ENCODE measurements around the gene DDX1. TPM values are rescaled to one million over a fixed set of nuclear protein-coding genes. Genes with fewer than 3 reads are reported as not detected.
"Not testable (repeated sequence)": the region's sequence is repeated elsewhere in the genome, so short reads cannot be mapped to it uniquely, and the experiment has no call there.

The DDX1 gene
- total RNA-seq, 1 experiment from 2014 or later = 120 TPM

DNA sequence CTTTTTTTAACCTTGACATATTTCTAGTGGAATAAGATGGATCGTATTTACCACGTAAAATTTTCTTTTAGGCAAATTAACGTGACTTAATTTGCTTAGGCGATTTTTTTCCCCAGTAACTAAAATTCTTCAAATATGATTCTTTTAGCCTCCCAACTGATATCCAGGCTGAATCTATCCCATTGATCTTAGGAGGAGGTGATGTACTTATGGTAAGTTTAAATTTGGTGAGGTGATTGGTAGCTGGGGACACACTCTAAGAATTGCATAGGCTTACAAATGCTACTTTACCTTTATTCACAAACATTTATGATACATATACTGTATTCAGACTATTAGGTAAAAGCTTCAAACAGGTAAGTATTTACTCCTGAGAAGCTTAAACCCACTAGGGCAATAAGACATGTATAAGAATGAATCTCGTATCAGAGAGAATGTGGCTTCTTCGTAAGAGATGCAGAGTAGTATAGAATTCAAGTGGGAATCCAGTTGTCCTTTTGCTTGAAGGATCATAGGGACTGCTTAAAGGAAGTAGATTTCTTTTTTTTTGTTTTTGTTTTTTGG is 3.8 kb downstream of the DDX1 start:
- DNase-seq (ENCODE audit: low spot score) = no peak

DNA sequence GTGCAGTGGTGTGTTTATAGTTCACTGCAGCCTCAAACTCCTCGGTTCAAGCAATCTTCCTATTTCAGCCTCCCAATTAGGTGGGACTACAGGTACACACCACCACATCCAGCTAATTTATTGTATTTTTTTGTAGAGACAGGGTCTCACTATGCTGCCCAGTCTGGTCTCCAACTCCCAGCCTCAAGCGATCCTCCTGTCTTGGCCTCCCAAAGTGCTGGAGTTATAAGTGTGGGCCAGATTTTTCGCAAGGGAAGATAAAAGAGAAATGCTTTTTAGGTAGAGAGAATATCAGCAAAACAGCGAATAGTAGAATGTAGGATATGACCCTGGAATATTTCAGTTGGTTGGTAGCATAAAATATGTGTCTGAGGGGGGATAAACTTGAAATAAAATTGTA is 4.3 kb downstream of the DDX1 start:
- DNase-seq (ENCODE audit: low spot score) = no peak

DNA sequence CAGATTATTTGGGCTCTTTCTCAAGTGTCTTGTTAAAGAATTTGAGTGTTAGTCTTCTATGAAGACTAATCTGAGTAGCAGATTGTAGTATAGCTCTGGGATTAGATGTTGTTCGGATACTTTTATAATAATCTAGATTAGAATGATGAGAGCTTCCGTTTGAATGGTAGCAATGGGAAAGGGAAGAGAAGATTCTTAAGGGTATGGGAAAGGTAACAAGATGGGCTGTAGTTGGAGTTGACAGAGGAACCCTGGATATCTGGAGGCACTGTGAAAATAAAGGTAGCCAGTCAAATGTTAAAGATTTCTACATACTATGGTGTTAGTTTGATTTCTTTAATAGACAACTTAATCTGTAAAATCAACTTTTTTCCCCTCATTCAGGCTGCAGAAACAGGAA is 4.7 kb downstream of the DDX1 start:
- no peak for DNase-seq (ENCODE audit: low spot score)

DNA sequence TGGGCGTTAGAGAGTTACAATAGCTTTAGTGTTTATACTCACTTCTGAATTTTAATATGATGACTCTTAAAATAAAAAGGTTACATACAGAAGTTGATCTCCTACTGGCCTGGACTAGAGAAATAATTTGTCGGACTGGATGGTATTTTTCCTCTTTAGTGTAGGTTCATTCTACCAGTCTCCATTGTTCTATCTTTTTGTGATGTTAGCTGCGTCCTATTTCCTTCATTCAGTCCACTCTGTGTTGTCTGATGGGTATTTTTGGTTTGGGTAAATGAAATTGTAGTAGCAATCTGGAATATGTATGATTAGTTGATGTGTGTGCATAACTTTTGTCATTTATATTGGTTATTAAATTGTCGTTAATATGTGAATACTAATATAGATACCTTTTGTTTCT is 5.3 kb downstream of the DDX1 start:
- DNase-seq (ENCODE audit: low spot score) = no peak

DNA sequence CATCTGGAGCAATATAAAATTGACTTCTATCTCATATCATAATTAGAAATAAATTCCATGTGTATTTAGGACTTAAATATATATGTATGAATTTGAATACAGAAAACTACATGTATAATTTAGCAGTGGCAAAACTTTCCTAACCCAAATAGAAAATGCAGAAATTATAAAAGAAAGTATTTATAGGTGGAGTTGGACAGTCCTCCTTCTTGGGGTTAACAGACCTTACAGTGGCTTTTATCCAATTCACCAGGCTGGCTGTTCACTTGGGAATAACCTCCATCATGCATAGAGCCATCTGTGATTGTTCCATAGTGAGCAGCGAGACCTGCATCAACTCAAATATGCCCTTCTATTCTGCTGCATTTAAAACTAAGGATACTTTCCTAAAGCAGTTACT is 8.3 kb downstream of the DDX1 start:
- DNase-seq (ENCODE audit: low spot score) = no peak

DNA sequence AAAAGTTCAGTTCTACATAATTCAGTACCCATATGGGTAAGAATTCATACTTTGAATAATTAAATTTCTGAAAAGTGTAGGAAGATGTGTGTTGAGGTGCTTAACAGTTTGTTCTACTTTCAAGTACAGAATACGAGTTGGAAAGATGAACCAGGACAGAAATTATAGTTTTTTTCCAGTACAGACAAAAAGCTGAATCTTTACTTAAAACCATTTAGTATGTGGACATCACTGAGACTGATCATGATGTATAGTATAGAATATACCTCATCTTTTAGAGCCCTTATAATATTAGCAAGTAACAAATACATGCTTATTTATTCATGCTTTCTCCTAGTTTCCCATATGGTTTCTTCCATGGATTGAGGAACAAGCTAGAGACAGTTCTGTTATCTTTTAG is 10.0 kb downstream of the DDX1 start:
- no peak for DNase-seq (ENCODE audit: low spot score)

DNA sequence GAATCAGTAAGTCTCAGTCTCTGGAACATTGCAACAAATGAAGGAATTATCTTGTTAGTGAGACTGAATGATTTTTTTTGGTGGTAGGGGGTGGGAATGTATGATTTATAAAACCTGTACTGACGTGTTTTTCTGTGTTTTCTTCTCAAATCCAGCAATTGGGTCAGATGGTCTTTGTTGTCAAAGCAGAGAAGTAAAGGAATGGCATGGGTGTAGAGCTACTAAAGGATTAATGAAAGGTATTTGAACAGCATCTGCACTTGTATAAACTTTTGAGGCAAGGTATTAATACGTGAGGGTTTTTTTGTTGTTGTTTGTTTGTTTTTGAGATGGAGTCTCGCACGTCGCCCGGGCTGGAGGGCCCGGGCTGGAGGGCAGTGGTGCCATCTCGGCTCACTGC is 10.7 kb downstream of the DDX1 start:
- DNase-seq (ENCODE audit: low spot score) = no peak

DNA sequence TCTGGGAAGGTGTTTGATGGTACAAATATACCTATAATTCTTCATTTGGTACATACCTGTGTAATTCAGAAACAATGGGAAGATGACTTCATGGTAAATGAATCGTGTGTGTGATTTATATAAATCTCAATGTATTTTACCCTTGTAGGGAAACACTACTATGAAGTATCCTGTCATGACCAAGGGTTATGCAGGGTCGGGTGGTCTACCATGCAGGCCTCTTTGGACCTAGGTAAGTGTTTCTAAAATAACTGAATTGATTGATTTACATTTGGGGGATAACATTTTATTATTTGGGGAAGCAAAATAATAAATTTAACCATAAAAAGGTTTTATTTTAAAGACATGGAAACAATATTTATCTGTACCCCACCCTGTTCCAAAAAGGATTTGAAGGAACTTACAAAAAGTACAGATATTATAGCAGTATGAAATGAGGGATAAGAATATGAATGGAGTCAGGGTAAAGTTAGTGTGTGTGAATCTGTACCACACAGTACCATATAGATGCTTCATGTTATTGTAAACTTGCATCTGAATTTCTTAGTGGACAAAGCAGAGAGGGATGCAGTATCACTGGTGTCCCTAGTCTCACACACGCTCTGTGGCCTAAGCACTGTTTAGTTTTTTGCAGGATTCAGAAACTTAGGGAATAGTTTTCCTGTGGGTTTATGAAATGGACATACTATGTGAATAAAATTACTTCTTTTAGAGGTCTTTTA is 11.5 kb downstream of the DDX1 start:
- DNase-seq (ENCODE audit: low spot score) = no peak

DNA sequence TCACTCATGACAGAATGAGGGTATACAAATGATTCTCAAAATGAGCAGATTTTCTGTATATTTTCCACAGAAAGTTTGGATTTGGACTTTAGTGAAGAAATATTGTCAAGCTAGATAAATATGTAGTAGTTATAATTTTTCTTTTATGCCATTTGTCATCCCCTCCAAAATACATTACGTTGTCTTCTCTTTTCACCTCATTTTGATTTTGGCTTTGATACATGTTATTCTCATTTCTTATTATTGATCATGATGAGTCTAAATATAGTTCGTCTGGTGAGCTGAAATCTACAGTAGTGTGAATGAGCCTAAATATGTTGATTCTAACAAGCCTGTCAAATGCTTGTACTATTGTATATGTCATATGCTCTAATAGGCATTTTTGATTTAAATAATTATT is 12.3 kb downstream of the DDX1 start:
- DNase-seq (ENCODE audit: low spot score) = no peak

DNA sequence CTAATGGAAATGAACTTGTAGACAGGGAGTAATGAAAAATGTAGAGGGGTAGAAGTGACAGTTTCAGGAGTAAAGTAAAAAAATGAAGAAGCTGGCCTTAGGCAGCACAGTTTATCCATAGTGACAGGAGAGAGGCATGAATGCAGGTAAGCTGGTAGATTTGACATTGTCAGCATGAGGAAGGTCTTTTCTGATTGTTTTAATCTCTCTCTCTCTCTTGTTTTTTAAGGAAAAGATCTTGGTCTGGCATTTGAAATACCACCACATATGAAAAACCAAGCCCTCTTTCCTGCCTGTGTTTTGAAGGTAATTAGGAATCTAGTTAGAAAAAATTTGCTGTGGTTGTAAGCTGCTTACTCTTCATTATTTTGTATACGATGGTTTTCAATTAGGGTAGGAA is 14.1 kb downstream of the DDX1 start:
- no peak for DNase-seq (ENCODE audit: low spot score)

DNA sequence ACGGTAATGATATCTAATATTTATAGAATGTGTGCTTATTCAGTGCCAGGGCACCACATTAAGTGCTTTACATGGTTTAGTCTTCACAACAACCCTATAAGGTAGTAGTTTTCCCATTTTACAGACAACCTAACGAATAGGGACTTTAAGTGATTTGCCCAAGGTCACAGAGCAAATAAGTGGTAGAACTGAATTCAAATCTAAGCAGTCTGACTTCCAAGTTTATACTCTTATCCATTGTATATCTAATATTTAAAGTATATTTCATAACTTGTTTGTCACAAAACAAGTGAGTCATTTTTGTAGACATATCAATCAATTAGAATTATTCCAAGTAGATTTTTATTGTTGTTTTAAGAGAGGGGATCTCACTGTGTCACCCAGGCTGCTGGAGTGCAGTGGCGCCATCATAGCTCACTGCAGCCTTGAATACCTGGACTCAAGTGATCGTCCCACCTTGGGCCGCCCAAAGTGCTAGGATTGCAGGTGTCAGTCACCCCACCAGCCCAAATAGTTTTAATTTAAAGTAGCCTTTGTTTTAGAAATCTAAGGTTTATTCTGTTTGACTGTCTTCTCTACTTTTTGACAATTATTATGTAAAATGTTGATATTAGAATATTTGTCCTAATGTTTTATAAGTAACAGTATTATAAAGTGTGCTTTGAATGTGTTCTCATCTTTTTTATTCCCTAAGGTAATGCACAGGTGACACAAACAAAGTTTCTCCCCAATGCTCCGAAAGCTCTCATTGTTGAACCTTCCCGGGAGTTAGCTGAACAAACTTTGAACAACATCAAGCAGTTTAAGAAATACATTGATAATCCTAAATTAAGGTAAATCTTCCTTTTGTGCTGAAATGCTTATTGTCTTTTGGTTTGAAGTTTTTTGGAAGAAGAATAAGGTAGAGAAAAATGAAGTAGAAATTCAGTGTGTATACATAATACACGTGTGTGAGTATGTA is 15.1 kb downstream of the DDX1 start:
- no peak for DNase-seq (ENCODE audit: low spot score)

DNA sequence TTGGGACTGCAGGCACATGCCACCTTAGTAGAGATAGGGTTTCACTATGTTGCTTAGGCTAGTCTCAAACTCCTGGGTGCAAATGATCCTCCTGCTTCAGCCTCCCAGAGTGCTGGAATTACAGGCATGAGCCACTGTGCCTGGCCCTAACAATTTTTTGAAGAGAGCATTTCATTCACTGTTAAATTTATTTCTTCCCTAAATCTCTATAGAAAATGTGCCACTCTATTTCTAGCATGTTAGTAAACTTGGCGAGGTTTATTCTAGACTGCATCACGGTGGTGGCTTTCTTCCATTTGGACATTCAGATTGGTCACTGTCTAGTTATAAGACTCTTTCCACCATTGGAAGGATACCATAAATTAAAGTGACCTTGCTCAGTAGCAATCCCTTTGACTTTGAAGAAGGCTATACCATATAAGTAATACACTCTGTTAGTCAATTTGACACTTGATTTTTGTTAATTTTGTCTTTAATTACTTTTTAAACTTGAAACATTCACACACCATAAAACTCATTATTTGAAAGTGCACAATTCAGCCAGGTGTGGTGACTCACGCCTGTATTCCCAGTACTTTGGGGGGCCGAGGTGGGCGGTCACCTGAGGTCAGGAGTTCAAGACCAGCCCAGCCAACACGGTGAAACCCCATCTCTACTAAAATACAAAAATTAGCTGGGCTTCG is 16.2 kb downstream of the DDX1 start:
- DNase-seq (ENCODE audit: low spot score) = no peak

DNA sequence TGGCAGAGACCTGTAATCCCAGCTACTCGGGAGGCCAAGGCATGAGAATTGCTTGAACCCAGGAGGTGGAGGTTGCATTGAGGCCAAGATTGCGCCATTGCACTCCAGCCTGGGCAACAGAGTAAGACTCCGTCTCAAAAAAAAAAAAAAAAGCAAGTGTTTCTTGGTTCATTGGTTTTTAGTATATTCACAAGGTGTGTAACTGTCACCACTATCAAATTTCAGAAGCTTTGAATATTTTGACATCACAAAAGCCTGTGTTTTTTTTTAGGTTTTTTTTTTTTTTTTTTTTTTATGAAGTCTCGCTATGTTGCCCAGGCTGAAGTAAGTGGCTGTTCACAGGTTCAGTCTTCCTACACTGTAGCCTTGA is 16.7 kb downstream of the DDX1 start:
- no peak for DNase-seq (ENCODE audit: low spot score)

DNA sequence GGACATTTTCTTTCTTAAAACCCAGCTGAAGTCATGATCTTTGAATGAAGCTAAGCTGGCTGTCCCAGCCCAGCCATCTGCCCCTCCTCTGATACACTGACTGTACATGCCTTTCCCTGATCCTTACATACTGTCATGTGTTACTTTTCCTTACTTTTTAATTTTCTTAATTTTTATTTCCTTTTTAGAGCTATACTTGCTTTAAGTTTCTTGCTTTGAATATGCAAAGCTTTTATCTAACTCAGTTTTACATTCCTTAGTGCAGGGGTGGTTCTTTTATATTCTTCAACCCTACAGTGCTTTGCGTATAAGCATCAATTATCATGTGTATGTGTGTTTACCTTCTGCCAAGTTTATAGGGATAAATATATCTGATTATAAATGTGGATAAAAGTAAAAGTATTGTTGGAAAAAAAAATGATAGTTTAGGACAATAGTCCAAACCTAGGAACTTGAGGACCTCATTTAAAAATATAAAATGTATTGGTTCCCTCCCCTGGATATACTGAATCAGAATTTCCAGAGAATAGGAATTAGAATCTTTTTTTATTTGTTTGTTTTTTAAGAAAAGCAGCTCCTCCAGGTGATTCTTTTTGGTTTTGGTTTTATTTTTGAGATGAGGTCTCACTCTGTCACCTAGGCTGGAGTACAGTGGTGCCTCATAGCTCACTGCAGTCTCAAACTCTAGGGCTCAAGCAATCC is 17.8 kb downstream of the DDX1 start:
- no peak for DNase-seq (ENCODE audit: low spot score)

DNA sequence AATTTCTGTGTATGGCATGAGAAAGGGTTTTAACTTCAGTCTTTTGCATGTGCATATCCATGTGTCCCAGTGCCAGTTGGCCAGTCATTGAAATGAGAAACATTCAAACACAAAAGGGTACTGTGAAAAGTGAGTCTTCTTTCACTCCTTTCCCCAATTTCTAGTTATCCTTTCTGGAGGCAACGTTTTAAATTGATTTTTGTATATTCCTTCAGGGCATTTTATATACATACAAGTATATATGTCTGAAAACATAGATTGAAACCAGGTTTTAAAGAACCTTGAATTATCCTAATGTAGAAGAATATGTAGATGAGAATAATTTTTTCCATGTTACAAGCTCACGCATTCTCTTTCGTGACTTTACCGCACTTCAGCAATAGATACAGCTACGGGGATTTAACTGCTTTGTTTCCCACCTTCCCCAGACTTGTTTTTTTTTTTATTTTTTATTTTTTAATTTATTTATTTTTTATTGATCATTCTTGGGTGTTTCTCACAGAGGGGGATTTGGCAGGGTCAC is 18.8 kb downstream of the DDX1 start:
- no peak for DNase-seq (ENCODE audit: low spot score)

DNA sequence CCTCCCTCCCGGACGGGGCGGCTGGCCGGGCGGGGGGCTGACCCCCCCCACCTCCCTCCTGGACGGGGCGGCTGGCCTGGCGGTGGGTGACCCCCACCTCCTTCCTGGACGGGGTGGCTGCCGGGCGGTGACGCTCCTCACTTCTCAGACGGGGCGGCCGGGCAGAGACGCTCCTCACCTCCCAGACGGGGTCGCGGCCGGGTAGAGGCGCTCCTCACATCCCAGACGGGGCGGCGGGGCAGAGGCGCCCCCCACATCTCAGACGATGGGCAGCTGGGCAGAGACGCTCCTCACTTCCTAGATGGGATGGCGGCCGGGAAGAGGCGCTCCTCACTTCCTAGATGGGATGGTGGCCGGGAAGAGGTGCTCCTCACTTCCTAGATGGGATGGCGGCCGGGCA is 20.4 kb downstream of the DDX1 start:
- DNase-seq (ENCODE audit: low spot score) = not testable (repeated sequence)

DNA sequence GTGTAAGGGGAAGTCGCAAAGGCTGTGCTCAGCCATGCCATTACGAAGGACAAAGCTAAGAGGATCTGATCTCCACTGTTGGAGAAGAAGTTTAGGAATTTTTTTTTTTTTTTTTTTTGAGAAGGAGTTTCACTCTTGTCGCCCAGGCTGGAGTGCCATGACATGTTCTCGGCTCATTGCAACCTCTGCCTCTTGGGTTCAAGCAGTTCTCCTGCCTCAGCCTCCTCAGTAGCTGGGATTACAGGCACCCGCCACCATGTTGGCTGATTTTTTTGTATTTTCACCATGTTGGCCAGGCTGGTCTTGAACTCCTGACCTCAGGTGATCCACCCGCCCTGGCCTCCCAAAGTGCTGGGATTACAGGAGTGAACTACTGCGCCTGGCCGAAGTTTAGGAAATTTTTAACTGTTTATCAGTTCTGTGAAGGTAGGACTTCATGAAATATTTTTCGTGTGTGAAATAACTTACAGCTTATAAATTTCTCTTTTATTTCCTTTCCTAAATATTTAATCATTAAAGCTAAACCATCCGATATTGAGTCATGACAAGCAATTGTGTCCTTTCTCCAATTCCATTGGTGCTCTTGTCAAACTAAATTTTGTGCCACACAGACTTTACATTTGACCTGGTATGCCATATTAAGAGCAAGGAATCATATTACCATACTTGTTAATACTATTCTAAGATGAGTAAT is 22.2 kb downstream of the DDX1 start:
- DNase-seq (ENCODE audit: low spot score) = no peak

DNA sequence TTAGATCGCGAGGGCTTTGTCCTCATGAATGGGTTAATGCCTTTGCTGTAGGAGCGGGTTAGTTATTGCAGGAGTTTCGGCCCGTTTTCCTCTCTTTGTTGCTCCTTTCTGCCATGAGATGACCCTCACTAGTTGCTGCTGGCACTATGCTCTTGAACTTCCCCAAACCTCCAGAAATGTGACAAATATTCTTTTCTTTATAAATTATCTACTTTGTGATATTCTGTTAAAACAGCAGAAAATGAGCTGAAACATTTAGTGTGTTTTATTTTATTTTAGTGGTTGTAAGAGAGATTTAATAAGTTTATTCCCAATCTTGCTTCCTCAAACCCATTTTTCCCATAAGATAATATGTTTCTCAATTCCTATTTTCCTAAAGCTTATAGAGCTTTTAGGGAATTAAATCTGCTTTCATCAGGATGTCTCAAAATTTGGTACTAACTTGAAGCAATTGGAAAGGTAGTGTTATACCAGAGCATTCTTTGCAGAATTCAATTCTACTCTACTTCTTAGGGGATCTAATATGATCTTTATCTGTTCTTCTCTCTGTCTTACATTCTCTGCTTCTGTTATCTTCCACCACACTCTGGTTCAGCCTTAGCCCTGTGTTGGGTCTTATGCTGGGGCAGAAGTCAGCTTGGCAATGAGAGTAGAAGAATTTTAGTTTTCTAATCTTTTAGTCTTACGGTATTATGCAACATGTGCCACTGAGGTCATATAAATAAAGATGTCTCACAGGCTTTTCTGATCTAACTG is 23.1 kb downstream of the DDX1 start:
- no peak for DNase-seq (ENCODE audit: low spot score)

DNA sequence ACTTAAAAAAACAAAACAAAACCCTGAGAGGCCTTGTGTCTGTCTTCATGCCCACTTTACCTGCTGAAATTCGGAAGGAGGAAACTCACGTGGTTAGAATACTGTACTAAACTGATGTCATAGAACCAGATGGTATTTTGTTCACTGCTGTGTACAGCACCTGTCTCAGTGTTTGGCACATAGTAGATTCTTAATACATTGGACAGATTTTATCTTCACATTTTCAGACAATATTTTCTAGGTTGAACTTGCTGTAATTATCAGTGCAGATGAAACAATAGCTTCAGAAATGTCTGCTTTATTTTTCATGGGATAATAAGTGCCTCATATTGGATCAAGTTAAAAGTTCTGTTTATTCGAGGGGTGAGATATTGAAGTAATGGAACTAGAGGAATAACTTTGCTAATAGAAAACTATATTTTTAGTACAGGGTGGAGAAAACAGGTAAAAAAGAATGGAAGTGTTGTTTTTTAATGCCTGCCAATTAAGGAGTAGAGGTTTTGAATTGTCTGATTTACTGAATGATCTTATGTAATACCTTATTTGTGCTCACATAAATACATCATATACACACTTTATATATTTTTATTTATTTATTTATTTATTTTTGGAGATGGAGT is 23.7 kb downstream of the DDX1 start:
- no peak for DNase-seq (ENCODE audit: low spot score)

DNA sequence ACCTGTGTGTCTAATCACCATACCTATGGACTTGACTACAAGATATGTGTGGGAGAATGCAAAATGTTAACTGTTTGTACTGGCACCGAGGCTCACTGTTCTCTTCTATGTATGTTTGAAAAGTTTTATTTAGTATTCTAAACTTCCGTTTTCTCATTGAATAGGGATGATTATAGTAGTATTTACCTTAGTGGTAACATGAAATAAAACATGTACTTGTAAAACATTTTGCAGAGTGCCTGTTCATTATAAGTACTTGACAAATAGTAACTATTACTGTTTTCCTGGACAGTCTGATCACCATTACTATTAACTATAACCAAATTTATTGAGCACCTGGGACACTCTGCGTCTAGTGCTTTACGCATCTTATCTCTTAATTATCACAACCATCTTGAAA is 24.8 kb downstream of the DDX1 start:
- no peak for DNase-seq (ENCODE audit: low spot score)
